Liver (tissue), 9 donors: ENCODE measurements around the gene MRC2. TPM values are rescaled to one million over a fixed set of nuclear protein-coding genes. Genes with fewer than 3 reads are reported as not detected.

Experiments used
- DNase-seq: peaks from one replicate; pipeline ENCODE4 v3.0.0-alpha.2; 2017; ENCODE audit warnings: low spot score
- H3K27ac ChIP-seq, 2 donors: one replicate each; pipeline ENCODE4 v1.7.0; 2013; ENCODE audit warnings: inconsistent platforms in 2 of 2, low read length in 2 of 2, control low read depth in 1 of 2, low read depth in 1 of 2, mild to moderate bottlenecking in 1 of 2
- H3K27me3 ChIP-seq, 4 donors: one replicate each; pipeline versions ENCODE4 v1.6.1 to v1.7.0; 2013; ENCODE audit warnings: low read length in 3 of 4, inconsistent platforms in 1 of 4, mild to moderate bottlenecking in 1 of 4, moderate library complexity in 1 of 4; ENCODE audit not compliant: control insufficient read depth in 4 of 4, insufficient read depth in 4 of 4
- H3K36me3 ChIP-seq, 4 donors: one replicate each; pipeline versions ENCODE4 v1.6.1 to v1.7.0; 2013; ENCODE audit warnings: low read length in 3 of 4, mild to moderate bottlenecking in 3 of 4, low read depth in 1 of 4, moderate library complexity in 1 of 4; ENCODE audit not compliant: control insufficient read depth in 4 of 4, insufficient read depth in 3 of 4
- H3K4me1 ChIP-seq, 4 donors: one replicate each; pipeline versions ENCODE4 v1.6.1 to v1.7.0; 2013; ENCODE audit warnings: low read length in 3 of 4, mild to moderate bottlenecking in 3 of 4, moderate library complexity in 1 of 4; ENCODE audit not compliant: control insufficient read depth in 4 of 4, insufficient read depth in 4 of 4
- H3K4me3 ChIP-seq, 3 donors: one replicate each; pipeline versions ENCODE4 v1.6.1 to v1.7.0; 2013; ENCODE audit warnings: low read length in 3 of 3, control low read depth in 1 of 3, low read depth in 1 of 3, mild to moderate bottlenecking in 1 of 3
- H3K9ac ChIP-seq, 2 donors: one replicate each; pipeline ENCODE4 v1.7.0; 2013; ENCODE audit warnings: low read length in 2 of 2, mild to moderate bottlenecking in 2 of 2, moderate library complexity in 2 of 2, control low read depth in 1 of 2, low read depth in 1 of 2
- H3K9me3 ChIP-seq, 4 donors: one replicate each; pipeline versions ENCODE4 v1.6.1 to v1.7.0; 2013; ENCODE audit warnings: low read length in 3 of 4; ENCODE audit not compliant: control insufficient read depth in 4 of 4
- ATF3 ChIP-seq: IDR thresholded peaks from 2 replicates; pipeline ENCODE4 v1.6.1; 2016; ENCODE audit warnings: antibody characterized with exemption
- CTCF ChIP-seq: fragments of 150-350 bp; IDR thresholded peaks from 2 replicates; pipeline ENCODE4 v1.5.1; 2017; ENCODE audit warnings: improper control_type of control experiment, low read depth, low read length; ENCODE audit not compliant: missing input control
- EGR1 ChIP-seq, 2 donors: IDR thresholded peaks; 2 replicates each; pipeline ENCODE4 v1.6.1; 2016 to 2018; ENCODE audit warnings: antibody characterized with exemption in 2 of 2, low read depth in 2 of 2
- FOXA1 ChIP-seq: IDR thresholded peaks from 2 replicates; pipeline ENCODE4 v1.6.1; 2016; ENCODE audit warnings: antibody characterized with exemption
- FOXA2 ChIP-seq: IDR thresholded peaks from 2 replicates; pipeline ENCODE4 v1.6.1; 2016; ENCODE audit warnings: antibody characterized with exemption
- HNF4G ChIP-seq: IDR thresholded peaks from 2 replicates; pipeline ENCODE4 v1.6.1; 2016; ENCODE audit warnings: antibody characterized with exemption
- JUND ChIP-seq, 2 donors: IDR thresholded peaks; 2 replicates each; pipeline ENCODE4 v1.6.1; 2016; ENCODE audit warnings: antibody characterized with exemption in 2 of 2
- MAX ChIP-seq: IDR thresholded peaks from 2 replicates; pipeline ENCODE4 v1.6.1; 2016; ENCODE audit warnings: antibody characterized with exemption
- NR2F2 ChIP-seq: IDR thresholded peaks from 2 replicates; pipeline ENCODE4 v1.6.1; 2016; ENCODE audit warnings: antibody characterized with exemption
- RAD21 ChIP-seq, 2 donors: IDR thresholded peaks; 2 replicates each; pipeline ENCODE4 v1.6.1; 2016; ENCODE audit warnings: antibody characterized with exemption in 2 of 2, mild to moderate bottlenecking in 2 of 2
- REST ChIP-seq: IDR thresholded peaks from 2 replicates; pipeline ENCODE4 v1.6.1; 2016; ENCODE audit warnings: antibody characterized with exemption, mild to moderate bottlenecking
- RXRA ChIP-seq, 2 donors: IDR thresholded peaks; 2 replicates each; pipeline ENCODE4 v1.6.1; 2017 to 2018; ENCODE audit warnings: antibody characterized with exemption in 2 of 2, mild to moderate bottlenecking in 1 of 2
- SP1 ChIP-seq: IDR thresholded peaks from 2 replicates; pipeline ENCODE4 v1.6.1; 2018; ENCODE audit warnings: antibody characterized with exemption, mild to moderate bottlenecking
- TAF1 ChIP-seq: conservative IDR thresholded peaks from 2 replicates; pipeline ENCODE4 v1.6.1; 2016; ENCODE audit warnings: antibody characterized with exemption, mild to moderate bottlenecking
- YY1 ChIP-seq: IDR thresholded peaks from 2 replicates; pipeline ENCODE4 v1.6.1; 2016; ENCODE audit warnings: antibody characterized with exemption, mild to moderate bottlenecking
- ZBTB33 ChIP-seq: IDR thresholded peaks from 2 replicates; pipeline ENCODE4 v1.6.1; 2016; ENCODE audit warnings: antibody characterized with exemption
- WGBS: extraction: QIAGEN DNeasy Blood & Tissue Kit; methylation state at CpG from one replicate; pipeline ENCODE4 v1.1.7; 2013; 5-methylcytosine and 5-hydroxymethylcytosine counted together
- polyA plus RNA-seq, 2 donors: library from polyadenylated mRNA; stranded (reverse) in 1 of 2; unstranded in 1 of 2; fragments of 200-250 nt in 1 of 2; fragments of >200 nt in 1 of 2; fragmentation: Nextera tagmentation in 1 of 2; extraction: Ambion mirVana in 1 of 2; gene quantifications; one replicate each; pipeline versions ENCODE4 v1.2.1 to v1.2.3, GENCODE V29; 2013 to 2015
- total RNA-seq, 2 donors: library from RNA; depleted of rRNA; stranded (reverse); fragments of >200 nt; gene quantifications; one replicate each; pipeline ENCODE4 v1.2.3, GENCODE V29; 2014
- donor health status: healthy.
- donor health status: healthy.
- donor health status: healthy.
- donor health status: healthy.
- donor health status: healthy.

The MRC2 gene
- total and polyA plus RNA-seq, 4 donors, result 0.49 to 81.1 (median 2.8) TPM

- TF ChIP-seq FOXA2 (no peak), JUND (IDR thresholded peaks at IDR 0.05) (no peak), HNF4G (no peak), NR2F2 (no peak), RAD21 (IDR thresholded peaks at IDR 0.05) (no peak), ATF3 (no peak), RXRA (IDR thresholded peaks at IDR 0.05) (no peak), EGR1 (IDR thresholded peaks at IDR 0.05; ENCODE audit: low read depth in 2 of 2) (no peak)
Measured at GRCh38 chr17:62663304-62663703, 35.8 kb downstream of the MRC2 start (continued).

- DNase-seq, result no peak
- Histone ChIP-seq H3K9me3 (peaks cover 0 to 6% (median 2%) of the 10 kb centered on the region in 4 donors), H3K36me3 (no peaks in the 10 kb centered on the region), H3K27ac (no peak overlapping the region), H3K27me3 (no peaks in the 10 kb centered on the region), H3K4me3 (no peak overlapping the region), H3K4me1 (no peaks in the 10 kb centered on the region), H3K9ac (no peak overlapping the region)
- TF ChIP-seq TAF1 (no peak), REST (no peak), FOXA1 (no peak), SP1 (no peak), ZBTB33 (no peak), NR2F2 (no peak), YY1 (no peak), MAX (no peak), EGR1 (IDR thresholded peaks at IDR 0.05; ENCODE audit: low read depth in 2 of 2) (no peak), ATF3 (no peak), CTCF (no peak)
- 94% methylated on average over 25 of the region's 25 CpGs for WGBS
Measured at GRCh38 chr17:62664336-62665120, 37.1 kb downstream of the MRC2 start.
